NCI-H2107 treated with DMSO at 0.1 percent for 48 hours (cell line): Measurements from ENCODE around the gene PIGZ.

Experiments
- DNase-seq: peaks from one replicate; lab custom pipeline; 2025; ENCODE audit not compliant: unreplicated experiment; lab: John Stamatoyannopoulos, UW

The PIGZ gene

DNA sequence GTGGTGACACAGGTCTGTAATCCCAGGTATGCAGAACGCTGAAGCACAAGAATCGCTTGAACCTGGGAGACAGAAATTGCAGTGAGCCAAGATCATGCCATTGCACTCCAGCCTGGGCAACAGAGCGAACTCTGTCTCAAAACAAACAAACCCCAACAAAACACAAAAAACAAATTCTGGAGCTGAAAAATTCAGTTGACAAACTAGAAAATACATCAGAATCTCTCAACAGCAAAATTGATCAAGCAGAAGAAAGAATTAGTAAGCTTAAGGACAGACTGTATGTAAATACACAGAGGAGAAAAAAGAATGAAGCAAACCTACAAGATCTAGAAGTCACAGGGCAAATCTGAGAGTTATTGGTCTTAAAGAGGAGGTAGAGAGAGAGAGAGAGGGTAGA is 51.6 kb downstream of the PIGZ start:
- no peak for DNase-seq

DNA sequence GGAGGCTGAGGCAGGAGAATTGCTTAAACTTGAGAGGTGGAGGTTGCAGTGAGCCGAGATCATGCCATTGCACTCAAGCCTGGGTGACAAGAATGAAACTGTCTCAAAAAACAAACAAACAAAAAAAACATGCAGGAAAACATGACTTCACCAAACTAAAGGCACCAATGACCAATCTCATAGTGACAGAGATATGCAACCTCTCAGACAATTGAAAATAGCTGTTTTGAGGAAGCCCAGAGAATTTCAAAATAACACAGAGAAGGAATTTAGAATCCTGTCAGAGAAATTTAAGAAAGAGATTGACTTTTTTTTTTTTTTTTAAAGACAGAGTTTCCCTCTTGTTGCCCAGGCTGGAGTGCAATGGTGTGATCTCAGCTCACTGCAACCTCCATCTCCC is 52.4 kb downstream of the PIGZ start:
- DNase-seq = no peak

DNA sequence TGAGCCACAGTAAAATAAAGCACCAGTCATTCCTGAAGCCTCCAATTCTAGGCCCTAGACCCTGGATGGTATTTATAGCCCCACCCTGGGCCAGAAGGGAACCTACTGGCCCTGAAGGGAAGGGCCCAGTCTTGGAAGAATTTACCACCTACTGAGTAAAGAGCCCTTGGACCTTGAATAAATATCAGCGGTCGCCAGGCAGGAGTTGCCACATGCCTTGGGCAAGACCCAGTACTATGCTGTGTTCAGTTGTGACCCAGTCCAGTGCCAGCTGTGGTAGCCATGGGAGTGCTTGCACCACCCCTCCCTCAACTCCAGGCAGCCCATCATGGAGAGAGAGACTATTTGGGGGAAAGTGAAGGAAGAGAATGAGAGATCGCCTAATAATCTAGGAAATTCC is 53.3 kb downstream of the PIGZ start:
- no peak for DNase-seq

DNA sequence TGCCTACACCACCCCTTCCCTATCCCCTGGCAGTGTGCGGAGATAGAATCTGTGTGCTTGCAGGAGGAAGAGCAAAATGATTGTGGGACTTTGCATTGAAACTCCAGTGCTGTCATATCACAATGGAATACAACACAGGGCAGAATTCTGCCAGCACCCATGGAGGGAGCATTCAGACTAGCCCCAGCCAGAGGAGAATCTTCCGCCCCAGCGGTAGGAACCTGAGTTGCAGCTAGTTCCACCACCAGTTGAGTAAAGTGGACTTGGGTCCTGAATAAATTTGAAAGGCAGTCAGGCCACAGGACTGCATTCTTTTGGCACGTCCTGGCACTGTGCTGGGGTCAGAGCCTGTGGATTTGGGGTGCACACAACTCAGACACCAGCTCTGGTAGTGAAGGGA is 53.8 kb downstream of the PIGZ start:
- no peak for DNase-seq

DNA sequence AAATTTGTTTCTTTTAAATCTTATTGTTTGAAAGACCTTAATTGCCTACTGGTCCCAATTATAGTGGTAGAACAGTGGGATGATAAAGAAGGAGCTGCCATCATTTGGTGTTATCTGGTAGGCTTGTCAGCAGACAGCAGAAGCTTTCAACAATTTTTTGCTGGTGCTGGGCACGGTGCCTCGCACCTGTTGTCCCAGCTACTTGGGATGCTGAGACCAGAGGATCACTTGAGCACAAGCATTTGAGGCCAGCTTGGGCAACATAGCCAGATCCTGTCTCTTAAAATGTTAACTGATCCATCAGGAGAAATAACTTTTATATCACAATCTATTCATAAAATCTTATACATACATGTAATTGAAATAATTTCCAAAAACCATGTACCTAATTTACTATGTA is 64.9 kb downstream of the PIGZ start:
- no peak for DNase-seq

DNA sequence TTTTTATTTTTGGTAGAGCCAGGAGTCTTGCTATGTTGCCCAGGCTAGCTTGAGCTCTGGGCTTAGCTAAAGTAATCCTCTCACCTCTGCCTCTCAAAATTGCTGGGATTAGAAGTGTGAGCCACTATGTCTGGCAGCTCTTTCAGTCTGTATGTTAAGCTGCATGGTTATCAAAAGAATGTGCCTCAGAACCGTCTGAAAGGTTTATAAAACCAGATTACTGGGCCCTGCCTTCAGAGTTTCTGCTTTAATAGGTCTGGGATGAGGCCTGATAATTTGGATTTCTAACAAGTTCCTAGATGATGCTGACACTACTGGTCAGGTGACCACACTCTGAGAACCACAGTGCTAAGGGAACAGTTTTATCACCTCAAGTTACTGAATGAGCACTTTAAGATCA is 66.3 kb downstream of the PIGZ start:
- no peak for DNase-seq

DNA sequence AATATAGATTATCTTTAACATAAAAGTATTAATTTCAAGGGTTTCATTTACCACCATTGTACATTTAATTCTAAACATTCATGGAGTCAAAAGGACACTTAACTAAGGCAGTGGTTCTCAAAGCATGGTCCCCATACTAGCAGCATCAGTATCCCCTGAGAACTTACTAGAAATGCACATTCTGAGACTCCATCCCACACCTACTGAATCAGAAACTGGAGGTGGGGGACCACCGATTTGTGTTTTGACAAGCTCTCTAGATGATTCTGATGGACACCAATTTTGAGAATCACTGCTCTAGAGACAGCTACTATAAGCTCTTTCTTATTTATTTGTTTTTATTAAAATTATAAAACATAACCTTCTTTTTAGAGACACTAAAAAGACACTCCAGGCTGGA is 66.9 kb downstream of the PIGZ start:
- DNase-seq = no peak
